Measurements from ENCODE around the gene RAD17. TPM values are rescaled to one million over a fixed set of nuclear protein-coding genes. Genes with fewer than 3 reads are reported as not detected.

Gene RAD17
- total and polyA plus RNA-seq, 2 donors (not counting 3 experiments of a cell fraction or from before 2014, with no cell fraction given) = 10.1 to 18.4 TPM

DNA sequence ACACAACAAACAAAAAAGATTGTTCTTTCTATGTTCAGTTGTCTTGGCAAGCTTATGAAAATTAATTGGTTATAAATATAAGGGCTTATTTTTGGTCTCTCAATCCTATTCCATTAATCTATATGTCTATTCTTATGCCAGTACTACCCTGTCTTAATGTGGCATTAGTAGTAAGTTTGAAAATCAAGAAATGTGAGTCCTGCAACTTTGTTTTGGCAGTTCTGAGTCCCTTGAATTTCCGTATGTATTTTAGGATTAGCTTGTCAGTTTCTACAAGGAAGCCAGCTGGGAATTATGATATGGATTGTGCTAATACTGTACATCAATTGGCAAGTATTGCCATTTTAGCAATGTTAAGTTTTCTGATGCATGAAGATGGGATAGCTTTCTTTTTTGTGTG is 26.5 kb upstream of the RAD17 start:
- Histone ChIP-seq H3K79me2 (ENCODE audit: control insufficient read depth, insufficient read depth, low read length) (no peaks in the 10 kb centered on the region), H3K9me1 (replicated peaks; ENCODE audit: control insufficient read depth, extremely low read depth, insufficient read depth, low read length) (no peaks in the 10 kb centered on the region), H3K27me3 (ENCODE audit: control insufficient read depth in 2 of 2, insufficient read depth in 2 of 2, low read length in 2 of 2) (no peaks in the 10 kb centered on the region), H3K9me3 (replicated peaks; ENCODE audit: control insufficient read depth, insufficient read depth, low read length) (no peaks in the 10 kb centered on the region), H3K4me3 (replicated peaks in 1 of 3; ENCODE audit: insufficient read depth in 1 of 3, low read depth in 1 of 3, low read length in 3 of 3) (no peak overlapping the region), H4K20me1 (replicated peaks; ENCODE audit: control insufficient read depth, extremely low read depth, insufficient read depth, low read length) (no peaks in the 10 kb centered on the region), H3K9ac (replicated peaks; ENCODE audit: extremely low read depth, insufficient read depth, low read length) (no peak overlapping the region), H3K36me3 (ENCODE audit: control insufficient read depth in 2 of 2, extremely low read depth in 1 of 2, insufficient read depth in 2 of 2, low read length in 2 of 2) (no peaks in the 10 kb centered on the region), H3K27ac (ENCODE audit: insufficient read depth, low read depth, low read length) (no peak overlapping the region), H3K4me1 (ENCODE audit: control insufficient read depth, extremely low read depth, insufficient read depth, low read length) (no peaks in the 10 kb centered on the region), H3K4me2 (ENCODE audit: insufficient read depth, low read length) (no peak overlapping the region), H2AFZ (ENCODE audit: low read depth, low read length) (no peak overlapping the region)
- intact Hi-C loops (cut with micrococcal nuclease) = no loop called here
- dilution Hi-C loops (cut with MboI; ENCODE audit: extremely low pct_ligation_motif_present, low sequenced_read_pairs) = no loop called here
- ChIA-PET CTCF (interaction anchor here (1.0 to 1.2 kb wide), 3 partner anchors 8 to 249 kb away, joined by 3 to 5 read pairs (median 4); partner anchors contain the start of gene SLC30A5), POLR2A (interaction anchor here (0.6 kb wide), 1 partner anchor 48 kb away, joined by 4 read pairs; no protein-coding TSS in a partner anchor)
- FAIRE-seq (no peak), DNase-seq (ENCODE audit: low read depth, low spot score) (no peak)
- TF ChIP-seq POLR2AphosphoS5 (IDR thresholded peaks at IDR 0.05; ENCODE audit: insufficient read depth, low read depth, low read length) (no peak), FOS (IDR thresholded peaks at IDR 0.05; ENCODE audit: borderline replicate concordance, insufficient read depth, low read length) (no peak), EZH2 (IDR thresholded peaks at IDR 0.05; ENCODE audit: borderline replicate concordance, low read depth, low read length, severe bottlenecking) (no peak), MYC (IDR thresholded peaks at IDR 0.05; ENCODE audit: low read depth, low read length) (no peak), GATA2 (IDR thresholded peaks at IDR 0.05; ENCODE audit: insufficient read depth, insufficient read length, low read depth, low read length) (no peak)
- TF ChIP-seq, protein P1, sequence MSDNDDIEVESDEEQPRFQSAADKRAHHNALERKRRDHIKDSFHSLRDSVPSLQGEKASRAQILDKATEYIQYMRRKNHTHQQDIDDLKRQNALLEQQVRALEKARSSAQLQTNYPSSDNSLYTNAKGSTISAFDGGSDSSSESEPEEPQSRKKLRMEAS (IDR thresholded peaks at IDR 0.05; ENCODE audit: insufficient read depth, insufficient read length) = no peak
- TF ChIP-seq, protein P2, sequence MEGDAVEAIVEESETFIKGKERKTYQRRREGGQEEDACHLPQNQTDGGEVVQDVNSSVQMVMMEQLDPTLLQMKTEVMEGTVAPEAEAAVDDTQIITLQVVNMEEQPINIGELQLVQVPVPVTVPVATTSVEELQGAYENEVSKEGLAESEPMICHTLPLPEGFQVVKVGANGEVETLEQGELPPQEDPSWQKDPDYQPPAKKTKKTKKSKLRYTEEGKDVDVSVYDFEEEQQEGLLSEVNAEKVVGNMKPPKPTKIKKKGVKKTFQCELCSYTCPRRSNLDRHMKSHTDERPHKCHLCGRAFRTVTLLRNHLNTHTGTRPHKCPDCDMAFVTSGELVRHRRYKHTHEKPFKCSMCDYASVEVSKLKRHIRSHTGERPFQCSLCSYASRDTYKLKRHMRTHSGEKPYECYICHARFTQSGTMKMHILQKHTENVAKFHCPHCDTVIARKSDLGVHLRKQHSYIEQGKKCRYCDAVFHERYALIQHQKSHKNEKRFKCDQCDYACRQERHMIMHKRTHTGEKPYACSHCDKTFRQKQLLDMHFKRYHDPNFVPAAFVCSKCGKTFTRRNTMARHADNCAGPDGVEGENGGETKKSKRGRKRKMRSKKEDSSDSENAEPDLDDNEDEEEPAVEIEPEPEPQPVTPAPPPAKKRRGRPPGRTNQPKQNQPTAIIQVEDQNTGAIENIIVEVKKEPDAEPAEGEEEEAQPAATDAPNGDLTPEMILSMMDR (IDR thresholded peaks at IDR 0.05; ENCODE audit: extremely low read depth in 1 of 2, insufficient read depth in 1 of 2, low read depth in 1 of 2, low read length in 2 of 2) = no peak
- no TSS peak for BruUV-seq (replicated peaks)

Measured in endothelial cell of umbilical vein (primary cell).